GM19463 (cell line): ENCODE measurements around the gene PTBP3.
A peak's percentile ranks its signal among the peaks of the same experiment; 100 is the strongest.
"Not testable (repeated sequence)": the region's sequence is repeated elsewhere in the genome, so short reads cannot be mapped to it uniquely, and the experiment has no call there.

ENCODE experiments used
- ATAC-seq: cut with Tn5 transposase; IDR thresholded peaks from one replicate; pipeline ENCODE4 v1.9.1; 2021; ENCODE audit warnings: mild to moderate bottlenecking, moderate library complexity; ENCODE audit not compliant: unreplicated experiment

PTBP3 gene

GRCh38 chr9:112218908-112219307, 114.5 kb downstream of the PTBP3 start:
- ATAC-seq = peak; percentile 98

GRCh38 chr9:112212926-112213325, 120.5 kb downstream of the PTBP3 start:
- ATAC-seq = no peak

- no peak for ATAC-seq
Measured at GRCh38 chr9:112207451-112207850, 126.0 kb downstream of the PTBP3 start.

- no peak for ATAC-seq
Measured at GRCh38 chr9:112203536-112203935, 129.9 kb downstream of the PTBP3 start.

- ATAC-seq = no peak
Measured at GRCh38 chr9:112200711-112201110, 132.7 kb downstream of the PTBP3 start.

- no peak for ATAC-seq
Measured at GRCh38 chr9:112198646-112199045, 134.8 kb downstream of the PTBP3 start.

- ATAC-seq = no peak
Measured at GRCh38 chr9:112194969-112195431, 138.4 kb downstream of the PTBP3 start.

GRCh38 chr9:112193572-112194288, 139.7 kb downstream of the PTBP3 start:
- no peak for ATAC-seq

- not testable (repeated sequence) for ATAC-seq
Measured at GRCh38 chr9:112190320-112190719, 143.1 kb downstream of the PTBP3 start.

GRCh38 chr9:112188884-112189283, 144.5 kb downstream of the PTBP3 start:
- ATAC-seq = no peak

GRCh38 chr9:112187404-112187803, 146.0 kb downstream of the PTBP3 start:
- ATAC-seq = no peak

GRCh38 chr9:112186695-112187094, 146.7 kb downstream of the PTBP3 start:
- ATAC-seq = no peak

GRCh38 chr9:112184946-112185345, 148.5 kb downstream of the PTBP3 start:
- ATAC-seq = no peak

- no peak for ATAC-seq
Measured at GRCh38 chr9:112184221-112184620, 149.2 kb downstream of the PTBP3 start.

- no peak for ATAC-seq
Measured at GRCh38 chr9:112180387-112180881, 153.0 kb downstream of the PTBP3 start.

- ATAC-seq = no peak
Measured at GRCh38 chr9:112179816-112180215, 153.6 kb downstream of the PTBP3 start.

GRCh38 chr9:112176524-112176923, 156.9 kb downstream of the PTBP3 start:
- ATAC-seq = no peak

- ATAC-seq = no peak
Measured at GRCh38 chr9:112175796-112176315, 157.6 kb downstream of the PTBP3 start.

GRCh38 chr9:112174965-112175795, 158.2 kb downstream of the PTBP3 start, which contains the start of gene SUSD1:
SUSD1 (minus strand) TSS chr9:112175297; CDS start chr9:112175235, 62 bp downstream.
- peak; percentile 44 for ATAC-seq

GRCh38 chr9:112174222-112174964, 159.0 kb downstream of the PTBP3 start:
- ATAC-seq = peak; percentile 89
